Activated T-cell treated with anti-CD3 and anti-CD28 coated beads for 24 hours (primary cell): Measurements from ENCODE around the gene PPP3CB.

Experiments
- DNase-seq: peaks from one replicate; pipeline ENCODE4 v3.0.0-alpha.2; 2020; ENCODE audit warnings: low read depth

Gene PPP3CB

DNA sequence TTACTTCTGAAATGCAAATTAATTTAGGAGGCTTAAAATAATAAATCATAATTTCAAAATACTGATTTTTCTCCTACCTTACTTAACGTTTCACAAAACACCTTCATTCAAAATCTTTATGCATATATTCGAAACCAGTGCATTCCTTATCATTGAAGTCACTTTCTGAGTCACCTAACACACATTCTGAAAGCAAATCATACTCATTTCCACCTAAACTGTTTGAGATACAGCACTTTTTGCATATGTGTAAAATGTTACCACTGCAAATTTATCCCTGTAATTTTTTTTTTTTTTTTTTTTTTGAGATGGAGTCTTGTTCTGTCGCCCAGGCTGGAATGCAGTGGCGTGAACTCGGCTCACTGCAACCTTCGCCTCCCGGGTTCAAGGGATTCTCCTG, 15.7 kb downstream of the PPP3CB start:
- no peak for DNase-seq

DNA sequence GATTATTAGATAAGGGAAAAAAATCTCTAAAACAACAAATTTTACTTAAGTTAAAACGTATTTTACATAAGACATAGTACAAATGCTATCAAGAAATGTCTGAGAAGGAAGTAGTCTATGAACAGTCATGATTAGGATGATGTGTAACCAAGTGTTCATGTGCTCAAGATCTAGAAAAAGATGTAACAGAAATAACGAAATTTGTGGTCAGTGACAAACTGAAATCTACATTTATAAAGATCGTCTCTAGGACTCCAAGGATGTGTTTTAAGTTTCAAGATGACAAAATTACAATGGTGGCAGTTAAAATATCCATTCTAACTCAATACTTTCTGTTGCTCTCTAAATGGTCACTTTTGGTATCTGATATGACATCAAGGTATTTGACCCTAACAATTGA, 17.2 kb downstream of the PPP3CB start:
- DNase-seq, result no peak

DNA sequence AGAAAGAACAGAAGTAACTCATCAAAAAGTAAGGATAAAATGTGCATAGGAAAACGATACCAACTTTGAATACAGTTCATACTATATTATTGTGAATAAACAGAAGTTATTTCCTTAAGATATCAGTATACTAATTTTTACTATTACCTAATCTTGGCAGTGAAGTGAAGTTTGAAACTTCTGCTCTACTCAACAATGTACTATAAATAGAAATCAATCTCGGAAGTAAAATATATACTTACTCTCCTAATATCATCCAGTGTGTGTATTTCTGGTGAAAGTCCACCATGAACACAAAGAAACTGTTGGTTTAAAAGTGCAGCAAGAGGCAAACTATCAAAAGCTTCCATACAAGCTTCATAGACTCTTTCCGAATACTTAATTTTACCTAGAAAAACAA, 24.6 kb downstream of the PPP3CB start:
- no peak for DNase-seq

DNA sequence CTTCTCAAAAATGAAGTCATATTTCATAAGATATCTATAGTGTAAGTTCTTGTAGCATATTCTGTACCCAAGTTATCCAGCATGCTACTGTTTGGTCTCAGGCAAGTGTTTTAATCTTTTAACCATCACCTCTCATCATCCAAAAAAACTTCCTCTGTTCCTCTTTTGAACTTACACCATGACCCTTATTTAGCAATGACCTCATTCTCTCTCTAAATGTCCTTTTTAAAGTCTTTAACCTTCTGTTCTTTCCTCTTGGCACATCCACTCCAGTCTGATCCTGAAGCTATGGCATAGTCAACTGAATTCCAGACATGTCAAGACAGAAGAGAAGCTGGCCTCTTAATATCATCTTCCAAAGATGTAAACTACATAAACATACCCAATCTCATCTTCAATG, 26.2 kb downstream of the PPP3CB start:
- no peak for DNase-seq

DNA sequence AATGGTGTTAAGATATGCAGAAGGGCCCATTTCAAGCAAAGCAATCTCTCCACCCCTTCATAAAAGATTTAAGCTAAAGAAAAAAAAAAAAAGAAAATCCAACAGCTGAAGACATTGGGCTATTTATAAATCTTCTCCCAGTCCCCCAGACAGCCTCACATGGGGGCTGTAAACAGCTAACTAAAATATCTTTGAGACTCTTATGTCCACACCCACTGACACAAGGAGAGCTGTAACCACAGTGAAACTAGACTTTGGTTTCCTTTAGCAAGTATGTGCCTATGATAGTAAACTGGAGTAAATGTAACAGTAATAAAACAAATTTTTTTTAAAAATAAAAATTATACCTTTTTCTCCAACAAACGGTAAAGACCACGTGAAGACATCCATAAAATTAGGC, 28.6 kb downstream of the PPP3CB start:
- no peak for DNase-seq

DNA sequence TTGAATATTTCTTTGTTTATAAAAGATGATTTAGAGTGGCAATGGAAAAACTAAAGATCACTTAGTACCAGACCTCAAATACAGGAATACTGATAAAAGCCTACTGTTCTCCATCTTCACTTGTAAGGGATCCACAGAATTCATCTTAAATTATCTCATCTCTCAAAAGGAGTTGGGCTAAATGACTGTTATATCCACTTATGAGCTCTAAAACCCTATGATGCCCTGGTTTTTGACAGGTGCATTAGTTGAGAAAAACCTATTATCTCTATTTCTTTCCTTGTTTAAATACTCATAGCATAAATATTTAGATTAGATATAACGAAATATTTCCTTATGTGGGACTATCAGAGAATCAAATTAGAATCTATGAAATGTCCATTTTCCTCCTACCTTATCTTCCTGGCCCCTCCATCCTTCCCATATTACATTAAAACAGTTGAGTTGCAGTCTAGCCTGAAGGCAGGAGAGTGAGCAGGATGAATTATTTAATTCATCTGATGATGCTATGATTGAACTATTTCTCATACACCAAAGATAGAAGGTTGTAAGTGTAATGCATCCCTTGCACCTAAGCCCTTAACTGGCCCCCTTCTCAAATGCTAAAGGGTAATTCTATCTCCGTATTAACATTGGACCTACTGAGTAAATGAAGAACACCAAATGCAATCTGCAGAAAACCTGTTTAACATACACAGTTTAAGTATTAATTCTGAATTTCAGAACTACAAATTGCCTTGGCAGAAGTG, 29.7 kb downstream of the PPP3CB start:
- no peak for DNase-seq

DNA sequence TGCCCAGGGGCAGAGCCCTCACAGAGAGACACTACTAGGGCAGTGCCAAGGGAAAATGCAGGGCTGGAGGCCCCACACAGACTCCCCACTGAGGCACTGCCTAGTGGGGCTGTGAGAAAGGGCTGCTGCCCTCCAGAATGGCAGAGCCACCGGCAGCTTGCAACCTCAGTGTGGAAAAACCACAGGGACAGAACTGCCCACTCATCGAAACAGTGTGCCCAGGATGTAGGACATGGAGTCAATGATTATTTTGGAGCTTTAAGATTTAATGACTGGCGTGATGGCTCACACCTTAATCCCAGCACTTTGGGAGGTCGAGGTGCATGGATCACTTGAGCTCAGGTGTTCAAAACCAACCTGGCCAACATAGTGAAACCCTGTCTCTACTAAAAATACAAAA, 34.9 kb downstream of the PPP3CB start:
- DNase-seq, result no peak

DNA sequence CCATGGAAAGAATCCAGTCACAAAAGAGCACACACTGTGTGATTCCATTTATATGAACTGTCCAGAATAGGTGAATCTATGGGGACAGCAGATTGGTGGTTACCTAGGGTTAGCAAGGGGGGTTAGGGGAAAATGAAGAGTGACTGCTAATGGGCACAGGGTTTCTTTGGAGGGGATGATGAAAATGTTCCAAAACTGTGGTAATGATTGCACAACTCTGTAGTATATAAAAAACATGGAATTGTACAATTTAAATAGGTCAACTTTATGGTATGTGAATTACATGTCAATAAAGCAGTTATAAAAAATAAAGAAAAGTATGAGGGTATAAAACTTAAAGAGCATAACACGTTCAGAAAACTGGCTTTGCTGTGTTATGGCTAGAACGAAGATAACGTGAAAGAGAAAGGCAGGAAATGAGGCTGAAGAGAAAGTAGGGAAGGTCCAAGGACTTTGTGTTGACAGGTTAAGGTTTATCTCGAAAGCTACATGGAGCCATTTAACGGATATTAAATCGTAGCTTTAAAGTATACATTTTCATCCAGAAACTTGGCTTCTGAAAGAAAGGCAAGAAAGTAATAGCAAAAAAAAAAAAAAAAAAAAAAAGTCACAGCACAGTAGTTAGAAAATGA, 36.0 kb downstream of the PPP3CB start:
- DNase-seq, result no peak

DNA sequence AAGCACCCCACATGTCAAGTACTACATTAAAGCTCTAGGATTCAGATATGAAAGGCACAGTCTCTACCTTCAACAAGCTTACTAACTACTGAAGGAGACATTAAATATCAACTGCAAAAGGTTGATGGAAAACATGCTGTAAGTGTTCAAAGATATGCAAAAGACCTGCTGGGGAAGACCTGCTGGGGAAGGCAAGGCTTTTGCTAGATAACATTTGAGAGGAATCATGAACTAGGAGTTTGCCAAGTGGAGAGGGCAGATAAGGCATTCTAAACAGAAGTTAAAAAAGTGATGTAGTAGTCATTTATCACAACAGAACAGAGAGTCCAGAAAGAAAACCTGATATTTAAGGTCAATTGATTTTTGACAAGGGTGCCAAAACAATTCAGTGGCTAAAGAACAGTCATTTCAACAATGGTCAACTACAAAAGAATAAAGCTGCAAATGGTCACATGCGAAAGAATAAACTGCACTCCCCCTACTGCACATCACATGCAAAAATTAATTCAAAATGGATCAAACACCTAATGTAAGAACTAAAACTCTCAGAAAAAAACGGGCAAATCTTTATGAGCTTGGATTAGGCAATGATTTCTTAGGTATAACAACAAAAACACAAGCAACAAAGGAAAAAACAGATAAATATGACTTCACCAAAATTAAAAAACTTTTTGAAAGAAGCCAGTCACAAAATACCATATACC, 39.5 kb downstream of the PPP3CB start:
- no peak for DNase-seq

DNA sequence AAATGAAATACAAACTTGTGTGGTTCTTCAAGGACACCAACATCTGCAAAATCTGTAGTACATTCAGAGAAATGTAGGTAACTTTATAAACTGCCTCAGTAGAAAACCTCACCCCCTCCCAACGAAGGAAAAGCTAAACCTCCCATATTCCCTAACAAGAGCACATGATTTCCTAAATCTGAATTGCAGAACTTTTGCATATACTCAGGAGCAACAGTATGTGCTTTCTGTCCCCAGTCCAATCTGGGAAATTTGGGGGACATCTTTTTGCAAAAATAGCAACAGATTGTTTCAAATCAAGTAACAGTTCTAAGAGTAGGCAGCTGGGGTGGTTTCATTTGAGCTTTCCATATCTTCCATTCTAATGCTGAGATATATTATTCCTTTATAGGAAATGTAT, 46.7 kb downstream of the PPP3CB start:
- no peak for DNase-seq

DNA sequence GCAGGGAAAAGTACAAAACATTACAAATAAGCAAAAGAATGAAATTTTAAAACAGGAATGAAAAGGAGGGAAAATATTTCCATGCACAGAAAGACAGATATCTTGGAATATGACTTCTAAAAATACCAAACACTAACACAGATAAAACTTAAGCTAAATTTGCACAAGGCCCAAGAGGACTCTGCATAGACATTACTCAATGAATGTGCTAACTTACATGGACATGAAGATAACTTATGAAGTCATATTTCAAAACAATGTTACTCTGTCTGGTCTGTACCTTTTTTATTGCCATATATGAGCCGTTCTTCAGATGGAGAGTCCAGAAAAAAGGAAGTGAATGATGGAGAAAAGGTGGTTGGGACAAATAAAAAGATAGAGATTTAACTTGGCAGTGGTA, 47.4 kb downstream of the PPP3CB start:
- DNase-seq, result no peak

DNA sequence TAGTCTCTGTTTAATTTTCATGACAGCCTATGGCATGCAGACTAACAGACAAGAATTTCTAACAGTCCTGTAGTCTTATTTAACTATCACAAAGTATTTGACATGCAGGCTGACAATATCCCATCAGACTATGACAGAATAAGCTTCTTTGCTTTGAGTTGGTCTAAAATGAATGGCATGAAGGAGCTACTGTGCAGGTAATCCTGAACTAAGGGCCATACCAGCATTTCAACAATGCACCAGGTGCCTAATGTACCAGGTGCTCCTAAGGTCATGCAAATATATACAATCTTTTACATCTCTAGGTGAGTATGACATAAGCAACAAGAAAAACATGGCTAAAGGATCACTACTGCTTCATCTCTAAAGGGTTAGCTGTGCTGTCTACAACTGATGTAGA, 48.9 kb downstream of the PPP3CB start:
- DNase-seq, result no peak

DNA sequence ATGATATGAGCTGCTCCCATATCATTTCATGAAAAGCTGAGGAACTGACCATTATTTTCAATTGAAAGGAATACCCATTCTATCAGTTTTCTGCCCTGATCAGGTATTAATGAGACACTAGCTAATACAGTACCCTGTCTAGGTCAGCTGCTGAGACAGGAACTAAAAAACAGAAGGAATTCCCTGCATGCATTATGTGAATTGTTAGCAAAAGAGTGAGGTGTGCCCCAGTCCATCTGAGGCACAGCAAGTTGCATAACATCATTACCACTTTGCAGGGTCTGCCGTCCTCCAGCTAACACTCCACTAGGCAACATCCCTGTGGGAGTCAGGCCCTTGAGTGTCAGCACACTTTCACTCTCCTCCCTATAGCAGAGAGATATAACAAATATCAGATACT, 51.4 kb downstream of the PPP3CB start:
- no peak for DNase-seq

DNA sequence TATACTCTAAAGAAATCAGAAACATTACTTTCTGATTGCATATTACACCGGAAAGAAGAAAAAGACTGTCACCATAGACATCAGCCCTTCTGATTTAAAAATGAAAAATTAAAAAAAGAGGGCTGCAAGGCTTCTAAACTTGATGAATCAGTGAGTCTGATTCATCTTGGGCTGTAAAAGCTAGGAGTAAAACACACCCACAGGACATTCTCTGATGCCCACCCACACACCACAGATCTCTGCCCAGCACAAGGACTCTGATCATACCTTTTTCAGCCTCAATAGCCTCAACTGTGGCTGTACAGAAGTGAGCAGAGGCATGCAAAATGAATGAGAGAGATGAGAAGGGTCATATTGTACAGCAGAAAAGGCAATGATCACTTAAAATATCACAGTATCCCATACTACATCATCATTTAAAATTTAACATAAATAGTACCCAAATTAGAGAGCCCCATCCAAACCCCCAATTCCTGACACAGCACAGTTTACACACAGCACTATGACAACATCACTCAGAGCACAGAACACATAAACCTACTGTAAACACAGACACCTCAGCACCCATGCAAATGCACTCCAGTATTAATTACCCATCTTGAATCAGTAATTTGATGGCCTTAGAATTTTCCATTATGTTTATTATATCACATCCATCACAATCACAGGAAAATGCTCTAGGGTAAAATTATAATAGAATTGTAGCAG, 56.1 kb downstream of the PPP3CB start:
- DNase-seq, result no peak

DNA sequence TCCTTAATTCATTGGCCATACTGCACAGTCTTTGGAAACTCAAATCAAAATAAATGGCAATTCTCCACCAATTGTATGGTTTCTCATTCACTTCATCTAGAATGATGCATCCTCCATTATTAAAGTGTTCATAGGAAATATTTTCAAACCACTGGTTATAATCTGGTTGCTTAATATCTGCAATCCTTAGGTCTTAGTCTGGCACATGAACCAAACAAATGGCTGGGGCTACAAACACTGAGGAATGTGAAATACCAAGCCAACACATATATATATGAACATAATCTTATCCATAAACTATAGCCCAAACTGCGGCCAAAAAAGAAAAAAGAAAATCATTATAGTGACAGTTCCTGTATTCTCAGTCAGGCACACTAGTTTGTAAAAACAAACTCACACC, 56.8 kb downstream of the PPP3CB start:
- DNase-seq, result no peak

DNA sequence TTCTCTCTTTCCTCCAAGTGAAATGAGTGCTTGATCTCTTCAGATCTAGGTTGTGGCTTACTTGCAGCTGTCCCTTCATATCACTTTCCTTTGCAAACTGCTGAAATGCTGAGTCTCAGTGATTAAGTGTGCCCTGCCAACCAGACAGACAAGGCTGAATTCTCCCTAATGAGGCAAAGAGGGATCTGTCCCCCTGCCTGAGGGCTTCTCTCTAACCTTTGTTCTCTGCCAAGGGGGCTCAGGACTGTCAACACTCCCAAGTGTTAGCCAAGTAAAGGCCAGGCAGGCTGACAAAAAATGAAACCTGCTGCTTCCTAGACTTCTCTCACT, 62.3 kb downstream of the PPP3CB start, which contains the start of gene MSS51:
Gene MSS51 (minus strand): TSS at position 24 of the 330 bp plus-strand sequence. CDS start 5,277 bp downstream, outside the sequence.
- DNase-seq, result no peak

DNA sequence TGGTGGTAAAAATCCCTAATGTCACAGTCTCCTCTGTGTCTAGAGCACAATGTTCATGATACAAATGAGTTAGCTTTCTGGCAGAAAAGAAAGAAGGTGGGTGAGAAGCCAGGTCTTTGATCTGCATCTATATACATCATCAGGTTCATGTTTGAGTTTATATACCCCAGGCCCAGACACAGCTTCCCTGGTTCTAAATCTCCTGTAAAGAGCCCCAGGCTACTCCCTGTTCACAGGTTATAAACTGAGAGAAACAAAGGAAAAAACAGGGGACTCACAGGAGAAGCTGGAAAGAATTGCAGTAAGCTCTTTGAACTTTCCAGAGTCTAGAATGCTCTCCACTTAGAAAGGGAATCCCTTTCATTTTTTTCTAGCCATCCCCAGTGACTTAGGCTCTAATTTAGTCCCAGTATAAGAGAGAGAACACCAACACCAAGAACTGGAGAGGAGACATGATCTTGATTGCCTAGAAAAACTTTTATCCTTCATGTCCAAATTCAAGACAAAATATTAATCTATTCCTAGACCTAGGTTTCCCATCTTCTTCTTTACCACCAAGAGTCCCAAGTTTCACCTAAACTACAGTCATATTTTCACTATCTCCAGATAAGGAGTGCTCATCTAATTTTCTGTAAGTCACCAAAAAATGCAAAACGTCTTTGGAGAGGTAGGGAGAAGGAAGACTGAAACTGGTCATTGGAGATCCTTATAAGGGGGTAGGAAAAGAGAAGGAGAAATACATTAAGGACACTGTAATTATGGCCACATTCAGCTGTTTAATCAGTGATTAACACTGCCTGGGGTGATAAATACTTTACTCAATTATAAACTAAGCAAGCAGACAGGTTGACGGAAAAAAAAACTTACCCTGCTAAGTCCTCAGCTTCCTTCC, 62.9 kb downstream of the PPP3CB start:
- DNase-seq, result no peak

DNA sequence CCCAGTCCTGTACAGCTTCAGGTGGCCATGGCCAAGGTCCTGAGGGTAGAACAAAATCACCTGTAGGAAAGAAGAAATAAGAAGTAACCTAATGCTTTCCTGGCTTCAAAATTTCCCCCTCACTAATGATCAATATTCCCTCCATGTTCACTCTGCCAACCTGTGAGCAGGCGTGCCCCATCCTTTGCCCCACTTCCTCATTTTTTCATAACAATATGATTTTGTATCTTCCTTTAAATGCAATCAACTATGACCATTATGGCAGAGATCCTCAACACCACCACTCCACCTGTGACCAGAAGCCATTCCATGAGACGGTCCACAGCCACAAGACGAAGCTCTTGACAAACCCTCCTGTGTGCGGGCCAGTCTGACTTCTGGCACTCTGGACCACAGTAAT, 69.5 kb downstream of the PPP3CB start:
- DNase-seq, result no peak

DNA sequence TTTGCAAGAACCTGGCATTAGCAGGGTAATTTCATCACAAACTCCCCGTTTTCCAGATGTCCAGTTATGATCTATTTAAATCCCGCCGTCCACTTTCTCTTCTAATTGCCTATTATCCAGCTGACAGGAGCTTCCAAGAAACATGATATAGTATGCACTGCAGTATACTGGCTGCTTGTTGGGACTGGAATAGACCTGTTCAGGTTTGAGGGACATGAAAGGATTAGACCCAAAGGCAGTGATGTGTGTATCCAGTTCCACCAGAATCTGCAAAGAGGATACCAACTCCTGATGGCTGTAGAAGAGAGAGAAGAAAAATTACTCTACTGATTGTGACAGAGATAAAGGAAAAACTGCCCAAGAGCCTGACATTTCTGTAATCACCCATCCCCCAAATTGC, 71.3 kb downstream of the PPP3CB start:
- DNase-seq, result no peak

DNA sequence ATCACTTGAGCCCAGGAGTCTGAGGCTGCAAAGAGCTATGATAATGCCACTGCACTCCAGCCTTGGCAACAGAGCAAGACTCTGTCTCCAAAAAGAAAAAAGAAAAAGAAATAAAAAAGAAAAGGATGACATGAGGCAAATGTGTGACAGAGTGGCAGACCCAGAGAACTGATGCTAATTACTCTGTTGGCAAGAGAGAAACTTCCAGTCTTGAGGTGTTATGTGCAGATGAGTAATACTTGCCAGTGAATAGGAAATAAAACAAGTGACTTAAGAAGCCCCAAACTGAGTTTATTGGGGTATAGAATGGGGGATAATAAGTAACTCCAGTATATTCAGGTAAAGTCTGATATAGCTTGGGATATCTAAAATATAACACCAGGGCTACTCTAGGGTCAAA, 72.5 kb downstream of the PPP3CB start:
- DNase-seq, result no peak

DNA sequence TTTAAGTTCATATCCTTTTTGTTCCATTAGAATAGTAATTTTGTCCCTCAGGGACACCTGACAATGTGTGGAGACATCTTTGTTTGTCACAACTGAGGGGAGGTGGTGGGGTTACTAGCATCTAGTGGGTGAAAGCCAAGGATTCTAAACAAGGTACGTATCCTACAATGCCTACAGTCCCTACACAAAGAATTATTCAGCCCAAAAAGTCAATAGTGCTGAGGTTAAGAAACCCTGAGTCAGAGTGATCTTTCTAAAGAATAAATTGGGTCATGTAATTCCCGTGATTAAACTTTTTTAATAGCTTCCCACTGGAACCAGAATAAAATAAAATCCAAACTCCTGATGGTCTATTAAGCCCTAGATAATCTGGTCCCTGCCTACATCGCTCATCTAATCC, 79.3 kb downstream of the PPP3CB start:
- no peak for DNase-seq
